Measurements from ENCODE around the gene IER2. TPM values are rescaled to one million over a fixed set of nuclear protein-coding genes. Genes with fewer than 3 reads are reported as not detected.
A peak's percentile ranks its signal among the peaks of the same experiment; 100 is the strongest.

The IER2 gene
- 80.4 TPM for total RNA-seq (2021; ENCODE audit: unreplicated experiment)
- polyA plus RNA-seq (2012; ENCODE audit: insufficient read length) = 81.1 TPM
- percentile 92 among the genes with signal in this experiment for Bru-seq, nascent RNA
- BruChase-seq, experiment 1, labeled RNA remaining after a 2-hour chase = percentile 92 among the genes with signal in this experiment
- BruChase-seq, experiment 2, labeled RNA remaining after a 6-hour chase = percentile 83 among the genes with signal in this experiment
- long read RNA-seq, transcript IER2-203 (1 exons, 2,934 nt) = major isoform, 182 of 182 reads
- long read RNA-seq, partial matches to known transcripts = 0 of 182 reads
- long read RNA-seq, other reads (novel, unspliced or antisense) = 0 of 182 reads

GRCh38 chr19:13150187-13150930 lies at the start of gene IER2, which contains the start of gene STX10:
IER2 (plus strand) TSS chr19:13150411; CDS start chr19:13153187, 2,776 bp downstream.
STX10 (minus strand) TSS chr19:13150375; CDS start chr19:13150173, 202 bp downstream.
- H3K4me3 ChIP-seq (ENCODE audit: low read depth in 2 of 2, low read length in 2 of 2) = peak within 1 kb of the TSS; percentile 83 to 93
- ATAC-seq (peak; percentile 67), DNase-seq (ENCODE audit: low read depth, low spot score) (no peak)
- no peaks in the 10 kb centered on the region for H3K4me1 ChIP-seq (ENCODE audit: control insufficient read depth, insufficient read depth, low read length)
- in situ Hi-C loops (cut with HindIII; ENCODE audit: low pct_unique_long_range_greater_than_20kb, low sequenced_read_pairs) = no loop called here
- POLR2A ChIA-PET = interaction anchor here (0.6 kb wide), 2 partner anchors 546 to 585 kb away, joined by 4 to 11 read pairs; no protein-coding TSS in a partner anchor
- CTCF ChIA-PET = no interaction called here
- H3K36me3 ChIP-seq (ENCODE audit: control insufficient read depth, insufficient read depth, low read length) = peaks cover 10% of the 10 kb centered on the region; the same call in 1 of the 2 replicates
- intact Hi-C loops (cut with micrococcal nuclease; ENCODE audit: unreplicated experiment) = no loop called here
- no peaks in the 10 kb centered on the region for H3K27me3 ChIP-seq (ENCODE audit: control insufficient read depth, insufficient read depth, low read length)
- BruUV-seq (replicated peaks) = no TSS peak
- peak within 1 kb of the TSS; percentile 96 for H3K27ac ChIP-seq (ENCODE audit: low read length)
- H3K9me3 ChIP-seq (ENCODE audit: control insufficient read depth, insufficient read depth, low read depth, low read length) = no peaks in the 10 kb centered on the region
- TF ChIP-seq POLR2AphosphoS5 (IDR thresholded peaks at IDR 0.05; ENCODE audit: low read depth, low read length) = peak; percentile 56; the same call in 1 of the 2 replicates
- no peak for TF ChIP-seq REST (IDR thresholded peaks at IDR 0.05; ENCODE audit: insufficient read depth in 1 of 2, low read depth in 2 of 2, low read length in 1 of 2)
- TF ChIP-seq TCF7L2 (IDR thresholded peaks at IDR 0.05; ENCODE audit: low read depth, low read length) = no peak
- peak; percentile 70; the same call in 1 of the 2 replicates for TF ChIP-seq SIN3A (IDR thresholded peaks at IDR 0.05; ENCODE audit: borderline replicate concordance, insufficient read depth, low read depth, low read length)
- no peak; the same call in 1 of the 2 replicates for TF ChIP-seq CTCF (IDR thresholded peaks at IDR 0.05)

- in situ Hi-C loops (cut with HindIII; ENCODE audit: low pct_unique_long_range_greater_than_20kb, low sequenced_read_pairs) = no loop called here
- ATAC-seq = no peak
- H3K27me3 ChIP-seq (ENCODE audit: control insufficient read depth, insufficient read depth, low read length) = no peaks in the 10 kb centered on the region
- intact Hi-C loops (cut with micrococcal nuclease; ENCODE audit: unreplicated experiment) = no loop called here
- no peaks in the 10 kb centered on the region for H3K9me3 ChIP-seq (ENCODE audit: control insufficient read depth, insufficient read depth, low read depth, low read length)
- H3K27ac ChIP-seq (ENCODE audit: low read length) = no peak overlapping the region
- ChIA-PET POLR2A (no interaction called here), CTCF (interaction anchor here (0.6 to 1.2 kb wide), 3 partner anchors 10 to 629 kb away, joined by 3 to 6 read pairs (median 3); no protein-coding TSS in a partner anchor)
- peaks cover 18% of the 10 kb centered on the region for H3K4me1 ChIP-seq (ENCODE audit: control insufficient read depth, insufficient read depth, low read length)
- peak; percentile 64 for TF ChIP-seq CTCF (IDR thresholded peaks at IDR 0.05)
- TF ChIP-seq TCF7L2 (IDR thresholded peaks at IDR 0.05; ENCODE audit: low read depth, low read length) = no peak
- DNase-seq (ENCODE audit: low read depth, low spot score) = no peak
- no TSS peak for BruUV-seq (replicated peaks)
- H3K4me3 ChIP-seq (ENCODE audit: low read depth in 2 of 2, low read length in 2 of 2) = no peak overlapping the region
- H3K36me3 ChIP-seq (ENCODE audit: control insufficient read depth, insufficient read depth, low read length) = no peaks in the 10 kb centered on the region
These were observed 49.2 kb upstream of the IER2 start for GRCh38 chr19:13100841-13101589.
